ENCODE measurements around the gene ARHGAP31. TPM values are rescaled to one million over a fixed set of nuclear protein-coding genes. Genes with fewer than 3 reads are reported as not detected.

ARHGAP31 gene
- total RNA-seq, 1 donor from 2014 or later: 51.7 TPM

DNA sequence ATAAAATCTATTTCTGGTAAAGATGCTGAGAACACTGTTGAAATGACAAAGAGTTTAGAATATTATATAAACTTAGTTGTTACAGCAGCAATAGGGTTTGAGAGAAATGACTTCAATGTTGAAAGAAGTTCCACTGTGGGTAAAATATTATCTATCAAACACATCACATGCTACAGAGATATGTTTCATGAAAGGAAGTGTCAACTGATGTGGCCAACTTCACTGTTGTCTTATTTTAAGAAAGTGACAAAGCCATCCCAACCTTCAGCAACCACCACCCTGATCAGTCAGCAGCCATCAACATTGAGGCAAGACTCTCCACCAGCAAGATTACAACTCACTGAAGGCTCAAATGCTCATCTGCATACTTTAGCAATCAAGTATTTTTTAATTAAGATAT, 149.0 kb downstream of the ARHGAP31 start:
- DNase-seq: no peak

DNA sequence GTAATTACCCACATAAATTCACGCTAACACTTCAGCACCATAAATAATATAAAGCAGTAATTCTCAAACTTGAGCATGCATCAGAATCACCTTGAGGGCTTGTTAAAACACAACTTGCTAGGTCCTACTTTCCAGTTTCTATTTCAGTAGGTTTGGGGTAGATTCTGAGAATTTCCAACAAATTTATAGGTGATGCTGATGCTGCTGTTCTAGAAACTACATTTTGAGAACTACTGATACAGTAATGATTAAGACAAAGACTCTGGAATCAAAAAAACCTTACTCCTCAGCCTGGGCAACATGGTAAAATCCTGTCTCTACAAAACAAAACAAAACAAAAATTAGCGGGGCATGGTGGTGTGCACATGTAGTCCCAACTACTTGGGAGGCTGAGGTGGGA, 150.4 kb downstream of the ARHGAP31 start:
- no peak for DNase-seq

DNA sequence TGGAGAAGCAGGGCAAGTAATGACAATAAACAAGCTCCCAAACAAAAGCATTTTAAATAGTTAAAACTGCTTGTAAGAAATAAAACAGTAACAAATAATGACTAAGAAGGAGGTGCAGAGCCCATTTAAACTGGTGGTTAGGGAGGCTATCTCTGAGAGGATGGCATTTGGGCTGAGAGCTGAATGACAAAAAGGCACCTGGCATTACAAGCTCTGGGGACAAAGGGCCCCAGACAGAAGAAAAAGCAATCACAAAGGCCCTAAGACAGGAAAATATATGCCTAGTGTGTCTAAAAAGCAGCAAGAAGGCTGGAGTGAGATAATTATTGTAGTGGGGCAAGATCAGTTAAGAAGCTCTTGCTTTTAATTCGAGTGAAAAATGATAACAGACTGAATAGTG, 159.6 kb downstream of the ARHGAP31 start:
- no peak for DNase-seq

DNA sequence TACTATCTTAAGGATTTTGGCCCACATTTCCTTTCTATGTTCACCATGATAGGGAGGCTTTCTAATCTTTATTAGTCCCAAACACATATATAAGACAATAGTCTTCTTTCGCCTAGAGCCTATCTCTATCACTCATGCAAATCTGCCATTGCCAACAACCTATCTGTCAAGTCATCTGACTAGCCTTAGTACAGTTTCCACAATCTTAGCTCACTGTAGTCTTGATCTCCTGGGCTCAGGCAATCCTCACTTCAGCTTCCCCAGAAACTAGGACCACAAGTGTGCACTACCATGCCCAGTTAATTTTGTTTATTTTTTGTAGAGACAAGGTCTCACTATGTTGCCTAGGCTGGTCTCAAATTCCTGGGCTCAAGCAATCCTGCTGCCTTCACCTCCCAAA, 162.3 kb downstream of the ARHGAP31 start:
- no peak for DNase-seq

DNA sequence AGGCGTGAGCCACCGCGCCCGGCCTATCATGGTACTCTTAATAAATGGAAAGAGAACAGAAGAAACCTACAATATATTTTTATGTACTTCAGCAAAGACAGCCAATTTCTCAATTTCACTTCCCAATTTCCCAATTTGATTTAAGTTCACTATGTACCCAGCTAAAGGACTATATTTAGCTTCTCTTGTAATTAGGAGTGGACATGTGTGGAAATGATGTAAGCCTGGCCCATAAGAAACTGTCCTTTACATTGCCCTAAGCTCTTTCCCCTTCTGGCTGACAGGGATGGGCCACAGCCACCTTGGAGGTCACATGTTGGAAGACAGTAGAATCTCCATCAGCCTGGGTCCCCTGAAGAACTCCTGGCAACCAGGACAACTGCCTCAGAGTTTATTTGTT, 163.1 kb downstream of the ARHGAP31 start:
- no peak for DNase-seq

DNA sequence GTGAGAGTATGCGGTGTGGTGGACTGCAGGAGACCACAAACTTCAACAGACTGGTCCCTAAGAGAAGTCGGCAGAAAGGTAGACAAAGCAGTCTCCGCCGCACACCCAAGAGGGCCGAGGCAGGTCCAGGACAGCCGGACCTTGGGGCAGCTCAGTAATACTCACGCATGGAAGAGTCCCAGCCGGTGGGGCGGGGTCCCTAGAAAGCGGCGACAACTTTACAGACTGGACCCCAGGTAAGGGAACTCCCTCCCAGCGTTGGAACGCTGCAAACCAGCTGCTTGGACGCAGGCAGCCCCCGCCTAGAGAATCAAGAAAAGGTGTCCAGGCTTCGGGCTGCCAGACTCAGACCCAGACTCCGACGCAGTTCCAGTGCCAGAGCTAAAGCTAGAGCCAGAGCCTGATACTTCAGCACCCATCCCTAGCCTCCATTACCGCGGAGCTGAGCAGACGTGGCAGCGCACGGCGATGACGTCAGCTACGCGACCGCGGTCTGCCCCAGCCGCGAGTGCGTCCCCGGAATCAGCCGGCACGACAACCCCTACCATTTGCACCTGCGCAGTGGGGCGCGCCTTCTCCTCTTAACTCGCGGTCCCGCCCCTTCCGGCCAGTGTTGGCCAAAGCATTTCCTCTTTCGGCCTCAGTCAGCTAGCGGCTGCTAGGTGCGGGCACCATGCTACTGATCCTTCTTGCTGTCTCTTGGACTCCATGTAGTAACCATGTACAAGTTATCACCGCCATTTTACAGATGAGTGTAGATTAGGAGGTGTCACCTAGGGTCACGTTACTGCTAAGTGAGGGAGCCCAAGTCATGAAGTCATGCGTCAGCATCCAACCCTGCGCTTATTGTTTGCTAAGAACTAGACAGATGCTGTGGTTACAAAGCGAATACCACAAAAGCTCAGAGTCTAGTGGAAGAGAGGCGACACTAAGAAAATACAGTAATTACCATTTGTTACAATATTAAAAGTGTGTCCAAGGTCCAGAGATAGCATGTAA, 169.3 kb downstream of the ARHGAP31 start, which contains the start of gene TMEM39A:
Gene TMEM39A, minus strand, starts transcription at position 445 of the 999 bp plus-strand sequence. CDS start 1,541 bp downstream, outside the sequence.
- peak; percentile 99 for DNase-seq

DNA sequence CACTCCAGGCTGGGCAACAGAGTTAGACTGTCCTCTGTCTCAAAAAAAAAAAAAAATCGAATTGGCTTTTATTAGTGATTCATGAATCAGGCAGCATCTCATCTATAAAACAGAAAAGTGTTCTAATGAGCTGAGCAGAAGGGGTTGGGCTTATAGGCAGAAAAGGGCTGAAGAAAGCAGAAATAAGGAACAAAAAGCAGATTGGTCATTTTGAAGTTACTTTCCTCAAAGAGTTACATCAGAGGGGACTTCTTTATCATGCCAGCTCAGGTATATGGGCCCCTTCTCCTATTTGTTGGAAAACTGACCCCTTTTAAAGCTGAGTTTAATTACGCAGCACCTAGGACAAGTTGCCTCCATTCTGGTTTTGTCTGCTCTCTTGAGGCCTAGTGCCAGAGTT, 173.9 kb downstream of the ARHGAP31 start:
- DNase-seq: no peak

DNA sequence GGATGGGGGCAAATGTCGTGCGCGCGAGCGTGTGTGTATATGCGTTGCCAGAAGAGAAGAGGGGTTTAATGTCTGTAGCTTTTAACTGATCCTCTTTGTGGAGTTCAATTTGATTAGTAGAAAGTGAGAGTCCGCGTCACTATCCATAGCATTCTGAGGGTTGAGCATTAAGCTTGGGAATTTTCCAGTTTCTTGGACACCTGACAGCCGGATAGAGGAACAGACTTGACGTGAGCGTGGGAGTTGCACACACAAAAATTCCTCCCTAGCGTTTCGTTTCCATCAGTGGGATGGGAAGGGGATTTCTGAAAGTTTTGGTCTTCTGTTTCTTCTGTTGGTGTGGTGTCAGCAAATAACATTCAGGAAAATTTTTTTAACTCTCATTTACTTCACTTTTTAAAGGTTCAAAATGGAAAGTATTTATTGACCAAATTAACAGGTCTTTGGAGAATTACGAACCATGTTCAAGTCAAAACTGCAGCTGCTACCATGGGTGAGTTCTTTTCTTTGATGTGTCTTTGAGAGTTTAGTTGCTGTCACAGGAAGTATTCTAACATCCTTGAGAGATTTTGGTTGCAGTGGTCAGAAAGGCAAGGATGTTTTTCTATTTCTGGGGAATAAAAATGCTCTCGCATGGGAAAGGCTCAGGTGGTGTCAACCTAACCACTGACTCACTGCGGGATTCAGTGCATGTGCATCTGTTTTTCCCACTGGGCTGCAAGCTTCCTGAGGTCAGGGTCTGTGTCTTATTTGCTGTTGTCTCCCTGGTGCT, 175.4 kb downstream of the ARHGAP31 start:
- peak; percentile 57 for DNase-seq

Other genes with a start within 250 kb of the ARHGAP31 start
- not detected in 2 replicates for gene TEX55, start 148.2 kb upstream of the ARHGAP31 start, total RNA-seq
- gene UPK1B, start 120.8 kb upstream of the ARHGAP31 start, total RNA-seq: 0.09 TPM in 1 of 2 replicates, not detected in the other
- 4.2 and 9.0 TPM in 2 replicates for gene B4GALT4, start 53.5 kb upstream of the ARHGAP31 start, total RNA-seq
- gene TMEM39A, start 169.2 kb downstream of the ARHGAP31 start, total RNA-seq: 29.8 and 41.4 TPM in 2 replicates
- gene POGLUT1, start 174.6 kb downstream of the ARHGAP31 start, total RNA-seq: 20.2 and 27.9 TPM in 2 replicates
- gene TIMMDC1, start 204.2 kb downstream of the ARHGAP31 start, total RNA-seq: 35.3 and 38.8 TPM in 2 replicates